AG09309 (cell line): ENCODE measurements around the gene USP28.
A peak's percentile ranks its signal among the peaks of the same experiment; 100 is the strongest.

ENCODE experiments used
- DNase-seq: peaks from one replicate; pipeline ENCODE4 v3.0.0-alpha.2; 2010; ENCODE audit warnings: low read depth
- H3K4me3 ChIP-seq: 2 replicates; pipeline ENCODE4 v1.5.1; 2011; ENCODE audit warnings: mild to moderate bottlenecking, low read depth, low read length, moderate library complexity; ENCODE audit not compliant: control insufficient read depth
- CTCF ChIP-seq: IDR thresholded peaks from 2 replicates; pipeline ENCODE4 v1.5.1; 2011; ENCODE audit warnings: mild to moderate bottlenecking, low read depth, low read length, inconsistent platforms; ENCODE audit not compliant: insufficient read depth, control insufficient read depth; ENCODE audit errors: missing control alignments

USP28 gene

GRCh38 chr11:113906516-113906915, 31.1 kb upstream of the USP28 start:
- no peak overlapping the region for H3K4me3 ChIP-seq
- DNase-seq, result no peak
- no peak for TF ChIP-seq CTCF

DNA sequence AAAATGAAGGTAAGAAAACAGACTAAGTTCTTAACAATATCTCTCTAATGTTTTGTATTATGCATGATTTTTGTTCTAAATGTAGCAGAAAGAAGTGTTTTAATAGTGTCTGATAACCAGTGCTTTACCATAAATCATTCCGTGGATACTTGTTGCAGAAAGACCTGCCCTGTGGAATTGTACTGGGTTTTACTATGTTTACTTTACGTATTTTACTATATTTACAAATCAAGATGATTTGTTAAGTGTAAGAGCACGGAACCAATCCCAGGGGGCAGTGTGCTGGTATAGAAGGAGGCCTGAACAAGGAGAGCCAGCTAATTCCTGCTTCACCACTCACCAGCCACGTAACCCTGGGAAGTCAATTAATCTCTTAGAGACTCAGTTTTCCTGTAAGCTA, 30.7 kb upstream of the USP28 start:
- peak; percentile 30 for TF ChIP-seq CTCF
- no peak for DNase-seq

DNA sequence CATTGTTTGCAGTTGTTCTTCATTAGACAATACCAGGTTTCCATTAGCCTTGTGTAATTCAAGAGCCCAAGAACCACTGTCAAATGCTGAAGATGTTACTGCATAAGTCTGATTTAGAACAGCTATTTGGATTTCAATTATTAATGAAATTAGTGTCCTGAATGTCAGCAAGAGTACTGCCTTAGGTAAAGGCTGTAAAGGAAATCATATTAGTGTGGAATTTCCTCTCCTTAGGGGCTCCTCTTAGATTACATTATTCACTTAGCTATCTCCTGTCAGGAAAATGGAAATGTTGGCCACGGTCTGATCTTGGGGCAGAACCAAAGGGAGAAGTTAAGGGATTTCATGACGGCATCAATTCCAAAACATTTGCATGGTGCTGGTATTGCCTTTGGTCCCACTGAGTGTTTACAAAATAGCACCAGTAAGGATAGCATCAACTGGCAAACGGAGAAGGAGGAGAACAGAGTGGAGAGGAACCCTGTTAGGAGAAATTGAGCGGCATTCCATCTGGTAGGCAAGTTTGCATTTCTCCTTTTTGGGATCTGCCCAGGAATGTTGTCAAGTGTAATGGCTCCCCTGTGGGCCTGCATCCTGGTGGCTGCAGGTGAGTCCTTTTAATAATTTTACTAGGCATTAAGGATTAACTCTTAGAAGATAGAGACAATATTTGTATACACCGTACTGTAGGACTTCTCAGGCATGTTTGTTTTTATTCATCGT, 29.2 kb upstream of the USP28 start, which contains the start of gene HTR3B:
Gene HTR3B, plus strand, starts transcription at position 418 of the 723 bp plus-strand sequence. Its CDS starts 138 bp downstream, at position 556.
- no peak within 1 kb of the TSS for H3K4me3 ChIP-seq
- no peak for DNase-seq
- no peak for TF ChIP-seq CTCF

More for the DNA sequence above, 30.7 kb upstream of the USP28 start:
- no peak overlapping the region for H3K4me3 ChIP-seq

DNA sequence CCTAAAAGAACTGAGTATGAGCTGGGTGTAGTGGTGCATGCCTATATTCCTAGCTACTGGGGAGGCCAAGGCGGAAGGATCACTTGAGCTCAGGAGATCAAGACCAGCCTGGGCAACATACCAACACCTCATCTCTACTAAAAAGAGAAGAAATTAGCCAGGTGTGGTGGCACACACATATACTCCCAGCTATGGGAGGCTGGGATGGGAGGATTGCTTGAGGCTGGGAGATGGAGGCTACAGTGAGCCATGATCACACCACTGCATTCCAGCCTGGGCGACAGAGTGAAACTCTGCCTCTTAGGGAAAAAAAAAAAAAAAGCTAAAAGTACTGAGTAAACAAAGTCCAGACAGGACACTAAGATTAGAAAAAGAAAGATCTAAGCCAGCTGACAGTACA, 25.8 kb upstream of the USP28 start:
- DNase-seq, result no peak
- TF ChIP-seq CTCF, result no peak
- H3K4me3 ChIP-seq, result no peak overlapping the region

- DNase-seq, result no peak
- peak; percentile 82 for TF ChIP-seq CTCF
- no peak overlapping the region for H3K4me3 ChIP-seq
Observed at GRCh38 chr11:113896156-113896879, 20.9 kb upstream of the USP28 start.

GRCh38 chr11:113895367-113896155, 20.2 kb upstream of the USP28 start:
- no peak for DNase-seq
- TF ChIP-seq CTCF, result no peak
- no peak overlapping the region for H3K4me3 ChIP-seq
